IPS DF 4.7 (cell line): Measurements from ENCODE around the gene GPX4.

ENCODE experiments used
- DNase-seq: peaks from one replicate; pipeline ENCODE4 v3.0.0-alpha.2; 2013; ENCODE audit warnings: low spot score; ENCODE audit errors: extremely low read depth

GPX4 gene

GRCh38 chr19:1084024-1084868 is 19.5 kb upstream of the GPX4 start:
- DNase-seq: no peak

GRCh38 chr19:1085053-1085658 is 18.6 kb upstream of the GPX4 start:
- DNase-seq: no peak

GRCh38 chr19:1085676-1086442 is 17.9 kb upstream of the GPX4 start:
- no peak for DNase-seq

- no peak for DNase-seq
These were observed 17.2 kb upstream of the GPX4 start for GRCh38 chr19:1086613-1087012.

GRCh38 chr19:1087813-1088415 is 15.9 kb upstream of the GPX4 start:
- no peak for DNase-seq

- no peak for DNase-seq
These were observed 15.3 kb upstream of the GPX4 start for GRCh38 chr19:1088416-1089010.

GRCh38 chr19:1089126-1089771 is 14.5 kb upstream of the GPX4 start:
- no peak for DNase-seq

GRCh38 chr19:1089891-1090290 is 13.9 kb upstream of the GPX4 start:
- DNase-seq: no peak

- DNase-seq: no peak
These were observed 12.9 kb upstream of the GPX4 start for GRCh38 chr19:1090731-1091543.

- no peak for DNase-seq
These were observed 12.1 kb upstream of the GPX4 start for GRCh38 chr19:1091544-1092175.

GRCh38 chr19:1093330-1093729 is 10.5 kb upstream of the GPX4 start:
- no peak for DNase-seq

- no peak for DNase-seq
These were observed 9.8 kb upstream of the GPX4 start for GRCh38 chr19:1093811-1094553.

- no peak for DNase-seq
These were observed 9.2 kb upstream of the GPX4 start for GRCh38 chr19:1094655-1094977.

GRCh38 chr19:1094978-1095701 is 8.7 kb upstream of the GPX4 start, which contains the start of gene POLR2E:
TSS of gene POLR2E (minus strand) at chr19:1095375. CDS start at chr19:1095315, 60 bp downstream.
- DNase-seq: no peak

GRCh38 chr19:1097810-1098176 is 6.0 kb upstream of the GPX4 start:
- no peak for DNase-seq

- no peak for DNase-seq
These were observed 5.4 kb upstream of the GPX4 start for GRCh38 chr19:1098177-1099051.

- no peak for DNase-seq
These were observed 2.5 kb upstream of the GPX4 start for GRCh38 chr19:1101337-1101698.
